KMS-11 (cell line): ENCODE results near the gene RSPH10B2.
"Not testable (repeated sequence)": the region's sequence is repeated elsewhere in the genome, so short reads cannot be mapped to it uniquely, and the experiment has no call there.

Source experiments
- H2AFZ ChIP-seq: fragments of 200-600 bp; sonication (generic); 2 replicates; pipeline ENCODE4 v1.6.1; 2016; ENCODE audit warnings: antibody characterized with exemption, mixed run types, low read depth
- H3K27ac ChIP-seq: fragments of 200-600 bp; sonication (generic); 2 replicates; pipeline ENCODE4 v1.6.1; 2016; ENCODE audit warnings: mild to moderate bottlenecking, mixed run types
- H3K27me3 ChIP-seq: fragments of 200-600 bp; sonication (generic); 2 replicates; pipeline ENCODE4 v1.6.1; 2017; ENCODE audit warnings: mild to moderate bottlenecking, low read depth, mixed run types, moderate library complexity; ENCODE audit not compliant: insufficient read depth
- H3K36me3 ChIP-seq: fragments of 200-600 bp; sonication (generic); 2 replicates; pipeline ENCODE4 v1.6.1; 2017; ENCODE audit warnings: mild to moderate bottlenecking, mixed run types; ENCODE audit not compliant: insufficient read depth
- H3K4me1 ChIP-seq: fragments of 200-600 bp; sonication (generic); 2 replicates; pipeline ENCODE4 v1.6.1; 2016; ENCODE audit warnings: mild to moderate bottlenecking, low read depth, mixed run types; ENCODE audit not compliant: poor library complexity, severe bottlenecking
- H3K4me2 ChIP-seq: fragments of 200-600 bp; sonication (generic); 2 replicates; pipeline ENCODE4 v1.7.0; 2016; ENCODE audit warnings: mild to moderate bottlenecking, mixed run types
- H3K4me3 ChIP-seq: fragments of 200-600 bp; sonication (generic); IDR thresholded peaks from 2 replicates; pipeline ENCODE4 v1.6.1; 2017; ENCODE audit warnings: low read depth, low read length, mixed read lengths; ENCODE audit not compliant: insufficient read depth
- H3K79me2 ChIP-seq: fragments of 200-600 bp; sonication (generic); 2 replicates; pipeline ENCODE4 v1.6.1; 2016; ENCODE audit warnings: low read depth, mixed run types; ENCODE audit not compliant: insufficient read depth
- H3K9ac ChIP-seq: fragments of 200-600 bp; sonication (generic); 2 replicates; pipeline ENCODE4 v1.6.1; 2016; ENCODE audit warnings: mild to moderate bottlenecking, mixed run types
- H4K20me1 ChIP-seq: fragments of 200-600 bp; sonication (generic); 2 replicates; pipeline ENCODE4 v1.6.1; 2016; ENCODE audit warnings: mild to moderate bottlenecking, mixed run types; ENCODE audit not compliant: insufficient read depth
- TF ChIP-seq, protein P1 (sequence below): fragments of 200-600 bp; sonication (generic); conservative IDR thresholded peaks from 2 replicates; pipeline ENCODE4 v1.6.1; 2017; ENCODE audit warnings: low read depth, mild to moderate bottlenecking, antibody characterized with exemption, low read length, moderate library complexity, mixed read lengths

RSPH10B2 gene

DNA sequence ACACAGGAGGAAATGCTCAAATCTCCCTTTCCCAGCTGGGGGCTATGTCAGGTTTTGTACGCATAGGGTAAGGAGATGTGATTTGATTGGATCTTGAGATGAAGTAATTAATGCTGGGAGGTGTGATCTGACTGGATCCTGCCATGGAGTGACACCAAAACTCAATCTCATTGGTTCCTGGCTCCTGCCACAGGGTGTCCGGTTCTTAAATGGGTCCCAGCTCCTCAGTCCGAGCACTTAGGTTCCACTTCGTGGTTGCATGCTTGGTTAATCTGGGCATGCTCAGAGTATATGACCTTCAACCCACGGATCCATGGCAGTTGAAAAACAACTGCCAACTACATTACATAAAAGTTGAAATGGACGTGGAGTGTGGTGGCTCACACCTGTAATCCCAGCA lies 44.1 kb upstream of the RSPH10B2 start:
- TF ChIP-seq, protein P1, sequence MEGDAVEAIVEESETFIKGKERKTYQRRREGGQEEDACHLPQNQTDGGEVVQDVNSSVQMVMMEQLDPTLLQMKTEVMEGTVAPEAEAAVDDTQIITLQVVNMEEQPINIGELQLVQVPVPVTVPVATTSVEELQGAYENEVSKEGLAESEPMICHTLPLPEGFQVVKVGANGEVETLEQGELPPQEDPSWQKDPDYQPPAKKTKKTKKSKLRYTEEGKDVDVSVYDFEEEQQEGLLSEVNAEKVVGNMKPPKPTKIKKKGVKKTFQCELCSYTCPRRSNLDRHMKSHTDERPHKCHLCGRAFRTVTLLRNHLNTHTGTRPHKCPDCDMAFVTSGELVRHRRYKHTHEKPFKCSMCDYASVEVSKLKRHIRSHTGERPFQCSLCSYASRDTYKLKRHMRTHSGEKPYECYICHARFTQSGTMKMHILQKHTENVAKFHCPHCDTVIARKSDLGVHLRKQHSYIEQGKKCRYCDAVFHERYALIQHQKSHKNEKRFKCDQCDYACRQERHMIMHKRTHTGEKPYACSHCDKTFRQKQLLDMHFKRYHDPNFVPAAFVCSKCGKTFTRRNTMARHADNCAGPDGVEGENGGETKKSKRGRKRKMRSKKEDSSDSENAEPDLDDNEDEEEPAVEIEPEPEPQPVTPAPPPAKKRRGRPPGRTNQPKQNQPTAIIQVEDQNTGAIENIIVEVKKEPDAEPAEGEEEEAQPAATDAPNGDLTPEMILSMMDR = no peak
- peaks cover 12% of the 10 kb centered on the region for H3K4me1 ChIP-seq
- H3K4me3 ChIP-seq = no peak overlapping the region
- H3K79me2 ChIP-seq = peaks cover 19% of the 10 kb centered on the region
- no peak overlapping the region for H2AFZ ChIP-seq
- H4K20me1 ChIP-seq = no peaks in the 10 kb centered on the region
- no peak overlapping the region for H3K27ac ChIP-seq
- H3K27me3 ChIP-seq = no peaks in the 10 kb centered on the region
- H3K4me2 ChIP-seq = no peak overlapping the region
- no peak overlapping the region for H3K9ac ChIP-seq
- peaks cover 4% of the 10 kb centered on the region; the same call in 1 of the 2 replicates for H3K36me3 ChIP-seq

DNA sequence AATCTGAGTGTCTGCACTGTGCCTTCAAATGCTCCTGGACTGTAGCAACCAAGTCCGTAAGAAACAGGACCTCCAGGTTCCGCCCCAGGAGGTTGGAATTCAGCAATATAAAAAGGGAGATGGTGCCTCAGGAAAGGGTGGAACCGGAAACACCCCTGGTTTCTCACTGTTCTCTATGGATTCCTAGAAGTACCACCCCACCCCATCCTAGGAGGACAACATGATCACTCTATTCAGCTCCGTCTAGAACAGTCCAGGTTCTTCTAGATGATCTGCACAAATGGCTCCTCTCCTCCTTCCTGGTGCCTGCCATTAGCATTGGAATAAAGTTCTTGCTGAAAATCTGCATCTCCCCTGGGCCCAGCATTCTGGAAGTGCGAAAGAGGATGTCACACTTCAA lies 39.5 kb upstream of the RSPH10B2 start:
- no peaks in the 10 kb centered on the region; the same call in 1 of the 2 replicates for H3K27me3 ChIP-seq
- no peak overlapping the region for H3K27ac ChIP-seq
- no peaks in the 10 kb centered on the region for H3K4me1 ChIP-seq
- H3K9ac ChIP-seq = no peak overlapping the region
- no peak overlapping the region for H3K4me2 ChIP-seq
- no peaks in the 10 kb centered on the region for H3K79me2 ChIP-seq
- TF ChIP-seq, protein P1 = no peak
- no peak overlapping the region for H3K4me3 ChIP-seq
- no peaks in the 10 kb centered on the region for H4K20me1 ChIP-seq
- H3K36me3 ChIP-seq = no peaks in the 10 kb centered on the region; the same call in 1 of the 2 replicates
- no peak overlapping the region for H2AFZ ChIP-seq

DNA sequence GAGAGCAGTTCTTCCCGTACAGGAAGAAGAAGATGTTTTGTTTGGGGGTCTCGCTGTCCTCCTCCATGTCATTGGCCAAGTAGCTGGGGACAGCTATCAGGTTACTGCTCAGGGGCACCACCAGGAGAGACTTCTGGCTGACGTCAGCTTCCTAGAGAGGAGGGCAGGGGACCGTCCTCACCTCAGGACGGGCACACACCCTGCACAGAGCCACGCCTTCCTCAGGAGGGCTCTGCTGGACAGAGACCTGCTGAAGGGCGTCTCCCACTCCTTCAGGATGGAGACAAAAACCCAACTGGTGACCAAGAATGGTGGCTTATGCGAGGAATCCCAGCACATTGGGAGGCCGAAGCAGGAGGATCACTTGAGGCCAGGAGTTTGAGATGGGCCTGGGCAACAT lies 38.0 kb upstream of the RSPH10B2 start:
- not testable (repeated sequence) for H3K4me3 ChIP-seq, H3K36me3 ChIP-seq, H2AFZ ChIP-seq, H3K4me1 ChIP-seq, H3K27me3 ChIP-seq, H3K27ac ChIP-seq, H3K9ac ChIP-seq, H3K79me2 ChIP-seq, H4K20me1 ChIP-seq, H3K4me2 ChIP-seq

DNA sequence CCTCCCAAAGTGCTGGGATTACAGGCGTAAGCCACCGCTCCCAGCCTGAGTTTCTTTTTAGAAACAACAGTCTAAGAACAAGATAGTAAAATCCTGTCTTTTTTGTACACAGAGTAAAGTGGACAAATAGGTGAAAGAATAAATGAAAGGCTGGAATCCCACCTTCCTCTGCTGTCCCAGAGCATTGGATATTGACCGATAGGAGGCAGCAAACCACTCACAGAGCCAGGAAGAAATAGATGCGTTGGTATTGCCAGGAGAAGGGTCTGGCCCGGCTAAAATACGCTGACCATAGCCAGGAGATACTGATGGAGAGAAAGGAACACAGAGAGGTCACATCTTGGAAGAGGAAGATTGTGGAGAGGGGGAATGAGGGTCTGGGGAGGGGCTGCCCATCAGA lies 35.8 kb upstream of the RSPH10B2 start:
- Histone ChIP-seq H4K20me1 (no peaks in the 10 kb centered on the region), H3K36me3 (no peaks in the 10 kb centered on the region; the same call in 1 of the 2 replicates), H3K79me2 (no peaks in the 10 kb centered on the region), H3K9ac (no peak overlapping the region), H3K27me3 (no peaks in the 10 kb centered on the region; the same call in 1 of the 2 replicates), H3K27ac (no peak overlapping the region), H3K4me2 (no peak overlapping the region), H2AFZ (no peak overlapping the region), H3K4me3 (no peak overlapping the region), H3K4me1 (no peaks in the 10 kb centered on the region)
- TF ChIP-seq, protein P1 = no peak

DNA sequence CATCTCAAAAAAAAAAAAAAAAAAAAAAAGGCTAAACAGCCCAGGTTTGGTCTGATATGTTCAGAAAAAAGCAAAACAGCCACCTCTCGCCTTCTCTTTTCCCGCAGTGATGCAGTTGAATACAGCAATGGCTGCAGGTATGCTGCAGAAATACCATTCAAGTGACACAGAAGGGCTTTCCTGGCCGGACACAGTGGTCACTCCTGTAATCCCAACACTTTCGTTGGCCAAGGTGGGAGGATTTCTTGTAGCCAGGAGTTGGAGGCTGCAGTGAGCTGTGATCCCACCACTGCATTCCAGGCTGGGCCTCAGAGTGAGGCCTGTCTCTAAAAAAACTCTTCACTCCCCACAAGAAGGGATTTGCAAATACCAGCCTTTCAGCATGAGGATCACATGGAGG lies 29.6 kb upstream of the RSPH10B2 start:
- H3K27ac ChIP-seq, H3K79me2 ChIP-seq, H3K4me3 ChIP-seq, H4K20me1 ChIP-seq, H3K36me3 ChIP-seq, H3K27me3 ChIP-seq, H3K4me2 ChIP-seq, H3K9ac ChIP-seq, H2AFZ ChIP-seq, H3K4me1 ChIP-seq: not testable (repeated sequence)
